Right lung (tissue), 10 donors: Measurements from ENCODE around the gene EID2B. TPM values are rescaled to one million over a fixed set of nuclear protein-coding genes. Genes with fewer than 3 reads are reported as not detected.

Experiments
- DNase-seq, 2 donors: peaks; one replicate each; pipeline ENCODE4 v3.0.0-alpha.2; 2013
- long read RNA-seq, 8 donors: transcript quantifications; one replicate each; lab custom pipeline, GENCODE V29; 2026
- polyA plus RNA-seq, 5 donors: library from polyadenylated mRNA; unstranded; fragments of 120-200 nt; gene quantifications; one replicate each; pipeline versions ENCODE4 v1.2.1 to v1.2.3, GENCODE V29; 2013; ENCODE audit warnings: inconsistent platforms in 1 of 5, low replicate concordance in 1 of 5; ENCODE audit not compliant: insufficient read length in 5 of 5, insufficient read depth in 1 of 5

The EID2B gene, protein sequence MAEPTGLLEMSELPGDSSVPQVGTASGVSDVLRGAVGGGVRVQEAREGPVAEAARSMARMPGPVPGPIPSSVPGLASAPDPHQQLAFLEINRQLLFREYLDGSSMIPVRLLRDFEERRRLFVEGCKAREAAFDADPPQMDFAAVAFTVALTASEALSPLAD
- 1 to 10 TPM; 4.1 to 5.4 (median 4.6) TPM for polyA plus RNA-seq
- long read RNA-seq, donor 1, partial matches to known transcripts = 0 of 4 reads
- long read RNA-seq, donor 1, other reads (novel, unspliced or antisense) = 0 of 4 reads
- long read RNA-seq, donor 2, partial matches to known transcripts = 0 of 3 reads
- long read RNA-seq, donor 2, other reads (novel, unspliced or antisense) = 0 of 3 reads
- long read RNA-seq, donor 3, transcript EID2B-201 (1 exons, 1,865 nt) = major isoform, 12 of 12 reads
- long read RNA-seq, donor 3, partial matches to known transcripts = 0 of 12 reads
- long read RNA-seq, donor 3, other reads (novel, unspliced or antisense) = 0 of 12 reads
- long read RNA-seq, donor 4, partial matches to known transcripts = 0 of 3 reads
- long read RNA-seq, donor 4, other reads (novel, unspliced or antisense) = 0 of 3 reads
- long read RNA-seq, donor 5, transcript EID2B-201 (1 exons, 1,865 nt) = major isoform, 6 of 6 reads
- long read RNA-seq, donor 5, partial matches to known transcripts = 0 of 6 reads
- long read RNA-seq, donor 5, other reads (novel, unspliced or antisense) = 0 of 6 reads
- long read RNA-seq, donor 6, transcript EID2B-201 (1 exons, 1,865 nt) = major isoform, 8 of 8 reads
- long read RNA-seq, donor 6, partial matches to known transcripts = 0 of 8 reads
- long read RNA-seq, donor 6, other reads (novel, unspliced or antisense) = 0 of 8 reads
- long read RNA-seq, donor 7, transcript EID2B-201 (1 exons, 1,865 nt) = major isoform, 5 of 5 reads
- long read RNA-seq, donor 7, partial matches to known transcripts = 0 of 5 reads
- long read RNA-seq, donor 7, other reads (novel, unspliced or antisense) = 0 of 5 reads
- long read RNA-seq, donor 8, partial matches to known transcripts = 0 of 4 reads
- long read RNA-seq, donor 8, other reads (novel, unspliced or antisense) = 0 of 4 reads

DNA sequence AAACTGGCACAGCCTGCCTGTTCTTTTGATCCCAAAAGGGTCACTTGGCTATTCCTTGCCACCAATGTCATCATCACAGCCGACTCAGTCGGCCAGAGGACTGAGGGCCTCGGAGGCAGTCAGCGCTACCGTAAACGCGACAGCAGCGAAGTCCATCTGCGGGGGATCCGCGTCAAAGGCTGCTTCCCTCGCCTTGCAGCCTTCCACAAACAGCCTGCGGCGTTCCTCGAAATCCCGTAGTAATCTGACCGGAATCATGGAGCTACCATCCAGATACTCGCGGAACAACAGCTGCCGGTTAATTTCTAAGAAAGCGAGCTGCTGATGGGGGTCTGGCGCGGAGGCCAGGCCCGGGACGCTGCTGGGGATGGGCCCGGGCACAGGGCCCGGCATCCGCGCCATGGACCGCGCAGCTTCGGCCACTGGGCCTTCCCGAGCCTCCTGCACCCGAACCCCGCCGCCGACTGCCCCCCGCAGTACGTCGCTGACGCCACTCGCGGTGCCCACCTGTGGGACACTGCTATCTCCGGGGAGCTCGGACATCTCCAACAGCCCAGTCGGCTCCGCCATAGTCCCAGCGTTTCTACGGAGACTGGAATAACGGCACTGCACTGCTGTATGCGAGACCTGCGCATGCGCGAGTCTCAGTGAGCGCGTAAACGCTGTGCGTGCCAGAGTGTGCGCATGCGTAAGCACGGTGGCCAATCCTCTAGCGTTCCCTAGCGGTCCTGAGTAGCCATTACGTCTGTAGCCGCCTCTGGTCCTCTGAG lies at the start of gene EID2B:
Gene EID2B, minus strand, starts transcription at position 620 of the 770 bp plus-strand sequence. Its CDS starts 50 bp downstream, at position 570.
- peak; percentile 97 to 98 for DNase-seq

DNA sequence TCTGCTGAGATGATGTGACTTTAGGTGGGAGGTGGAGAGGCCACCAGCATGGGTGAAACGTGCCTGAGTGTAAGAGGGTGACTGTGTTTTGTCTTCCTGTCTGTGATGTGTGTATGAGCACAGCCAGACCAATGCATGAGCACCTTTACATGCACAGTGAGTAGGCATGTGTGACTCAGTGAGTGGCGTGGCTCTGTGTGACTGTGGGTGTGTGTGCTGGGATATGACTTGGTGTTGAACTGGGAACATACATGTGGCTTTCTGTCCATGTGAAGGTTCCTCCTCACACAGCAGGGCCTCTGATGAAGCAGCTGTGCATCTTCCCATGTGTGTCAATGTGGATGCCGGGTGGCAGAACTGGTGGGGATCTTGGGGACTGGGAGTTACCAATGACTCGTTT lies 49.8 kb upstream of the EID2B start:
- no peak for DNase-seq

DNA sequence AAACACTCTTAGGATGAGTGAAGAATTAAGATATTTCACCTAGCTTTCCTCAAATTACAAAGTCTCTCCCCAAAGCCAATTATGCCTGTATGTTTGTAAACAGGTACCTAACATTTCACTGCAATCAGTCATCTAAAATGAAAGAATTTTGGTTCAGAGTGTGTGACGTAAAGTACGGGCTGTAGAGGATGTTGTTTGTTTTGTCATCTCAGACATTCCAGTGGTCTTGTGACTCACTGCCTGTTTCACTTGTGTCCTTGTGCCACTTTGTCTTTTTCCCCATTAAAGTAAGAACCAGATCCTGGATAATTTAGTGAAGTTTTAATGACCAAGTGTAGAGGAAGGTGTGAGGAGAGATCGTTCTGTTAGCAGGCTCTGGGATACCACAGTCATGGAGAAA lies 36.0 kb upstream of the EID2B start:
- no peak for DNase-seq

DNA sequence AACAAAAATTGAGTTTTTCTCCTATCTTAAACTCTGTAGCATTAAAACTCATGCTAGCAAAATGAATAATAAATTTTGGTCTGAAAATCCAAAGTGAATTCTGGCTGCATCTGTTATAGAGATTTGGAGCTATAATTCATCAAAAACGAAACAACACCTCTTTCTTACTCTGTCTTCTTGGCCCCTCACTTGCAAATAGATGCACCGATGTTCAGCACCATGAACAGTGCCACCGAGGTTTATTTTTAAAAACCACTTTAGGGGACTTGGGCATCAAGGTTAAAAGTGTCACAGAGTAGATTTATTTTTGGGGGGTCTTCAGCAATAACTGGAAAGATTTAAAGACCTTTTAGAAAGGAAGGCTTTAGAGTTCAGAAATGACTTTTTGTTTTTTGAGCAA lies 33.4 kb upstream of the EID2B start:
- DNase-seq = no peak

- DNase-seq = no peak
Measured at GRCh38 chr19:39563408-39563807, 30.8 kb upstream of the EID2B start.

GRCh38 chr19:39558624-39559117 lies 26.0 kb upstream of the EID2B start:
- DNase-seq = no peak

GRCh38 chr19:39557811-39558623 lies 25.4 kb upstream of the EID2B start:
- no peak for DNase-seq

DNA sequence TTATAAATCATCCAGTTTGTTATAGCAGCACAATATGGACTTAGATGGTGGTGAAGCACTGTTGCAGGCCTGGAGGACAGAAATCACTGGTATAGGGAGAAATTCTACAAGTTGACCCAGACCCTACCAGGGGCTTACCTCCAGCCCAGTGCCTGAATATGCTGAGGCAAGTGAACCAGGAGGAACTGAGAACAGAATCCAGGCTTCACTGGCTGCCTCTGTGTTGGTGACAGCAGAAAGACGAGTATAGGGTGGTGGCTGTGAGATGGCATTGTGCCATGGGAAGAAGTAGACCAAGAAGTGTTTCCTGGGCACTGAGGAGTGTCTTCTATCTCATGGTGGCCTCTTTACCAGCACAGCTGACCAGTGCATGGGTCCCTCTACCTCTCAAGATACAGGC lies 23.2 kb upstream of the EID2B start:
- DNase-seq = no peak

DNA sequence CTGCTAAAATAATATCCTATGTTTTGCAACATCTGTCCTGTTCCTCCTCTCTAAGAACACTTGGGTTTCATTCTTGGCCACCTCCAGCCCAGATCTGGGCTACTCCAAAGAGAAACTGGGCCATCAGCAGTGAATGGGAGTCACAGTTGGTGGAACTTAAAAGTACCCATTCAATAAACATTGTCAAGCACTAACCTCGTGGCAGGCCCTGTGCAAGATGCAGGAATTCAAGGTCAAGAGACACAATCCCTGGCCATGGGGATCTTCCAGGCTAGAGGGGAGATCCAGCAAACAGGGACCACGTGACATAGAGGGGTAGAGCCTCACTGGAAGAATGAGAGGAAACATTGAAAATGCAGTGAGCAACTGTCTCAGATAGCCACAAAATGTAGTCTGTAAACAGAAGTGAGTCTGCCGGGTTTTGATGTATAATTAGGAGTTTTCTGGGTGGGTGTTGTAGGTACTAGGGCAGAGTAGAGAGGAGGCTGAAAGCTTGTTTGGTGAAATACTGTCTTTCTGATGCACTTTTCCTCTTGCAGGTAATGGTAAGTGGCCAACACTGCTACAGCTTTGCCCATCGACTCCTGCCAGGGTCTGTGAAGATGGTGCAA lies 22.2 kb upstream of the EID2B start:
- DNase-seq = no peak

- DNase-seq = no peak
Measured at GRCh38 chr19:39553082-39553652, 20.5 kb upstream of the EID2B start.

- no peak for DNase-seq
Measured at GRCh38 chr19:39550197-39550596, 17.5 kb upstream of the EID2B start.

DNA sequence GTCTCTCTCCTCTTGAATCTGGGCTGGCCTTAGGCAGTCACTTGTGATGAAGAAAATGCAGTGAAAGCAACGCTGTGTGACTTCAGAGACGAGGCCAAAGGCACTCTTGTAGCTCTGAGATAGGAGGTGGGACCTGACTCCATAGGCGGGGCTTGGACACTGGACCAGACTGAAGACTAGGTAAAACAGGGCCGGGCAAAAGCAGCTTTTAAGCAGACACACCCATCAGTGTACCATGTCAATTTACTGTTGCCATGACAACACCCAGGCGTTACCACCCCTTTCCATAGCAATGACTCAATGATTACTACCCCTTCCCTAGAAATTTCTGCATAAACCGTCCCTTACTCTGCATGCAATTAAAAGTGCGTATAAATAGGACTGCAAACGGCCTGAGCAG lies 13.9 kb upstream of the EID2B start:
- no peak for DNase-seq

GRCh38 chr19:39544911-39545310 lies 12.3 kb upstream of the EID2B start:
- no peak for DNase-seq

DNA sequence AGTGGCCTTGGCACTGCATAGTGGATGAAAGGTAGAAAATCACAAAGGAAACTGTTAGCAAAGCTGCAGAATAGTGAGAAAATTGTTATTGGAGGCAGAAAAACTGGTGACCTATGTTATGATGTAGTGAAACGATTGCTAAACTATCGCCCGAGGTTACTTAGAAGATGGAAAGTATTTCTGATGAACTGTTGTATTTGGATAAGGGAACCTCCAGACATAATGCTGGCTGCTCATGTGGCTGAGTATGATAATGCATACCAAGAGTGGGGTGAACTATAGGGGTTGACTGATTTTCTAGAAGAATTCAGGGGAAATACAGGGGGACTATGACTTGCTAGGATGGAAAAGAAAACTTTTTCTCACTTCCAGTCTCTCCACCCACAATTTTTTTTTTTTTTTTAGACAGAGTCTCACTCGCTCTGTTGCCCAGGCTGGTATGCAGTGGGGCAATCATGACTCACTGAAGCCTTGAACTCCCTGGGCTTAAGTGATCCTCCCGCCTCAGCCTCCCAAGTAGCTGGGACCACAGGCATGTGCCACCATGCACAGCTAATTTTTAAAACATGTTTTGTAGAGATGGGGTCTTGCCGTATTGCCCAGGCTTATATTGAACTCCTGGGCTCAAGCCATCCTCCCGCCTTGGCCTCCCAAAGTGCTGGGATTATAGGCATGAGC lies 11.7 kb upstream of the EID2B start:
- DNase-seq = no peak

DNA sequence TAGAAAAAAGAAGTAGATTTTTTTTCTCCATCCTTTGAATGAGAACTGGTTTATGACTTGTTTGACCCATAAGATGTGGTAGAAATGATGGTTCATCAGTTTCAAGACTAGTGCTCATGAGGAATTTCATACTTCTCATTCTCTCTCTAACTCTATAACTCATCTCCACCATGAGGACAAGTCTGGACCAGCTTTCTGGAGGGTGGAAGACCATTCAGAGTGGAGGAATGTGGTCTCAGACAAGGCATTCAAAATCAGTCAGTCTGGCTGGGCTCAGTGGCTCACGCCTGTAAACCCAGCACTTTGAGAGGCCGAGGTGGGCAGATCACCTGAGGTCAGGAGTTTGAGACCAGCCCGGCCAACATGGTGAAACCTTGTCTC lies 10.8 kb upstream of the EID2B start:
- DNase-seq = no peak

DNA sequence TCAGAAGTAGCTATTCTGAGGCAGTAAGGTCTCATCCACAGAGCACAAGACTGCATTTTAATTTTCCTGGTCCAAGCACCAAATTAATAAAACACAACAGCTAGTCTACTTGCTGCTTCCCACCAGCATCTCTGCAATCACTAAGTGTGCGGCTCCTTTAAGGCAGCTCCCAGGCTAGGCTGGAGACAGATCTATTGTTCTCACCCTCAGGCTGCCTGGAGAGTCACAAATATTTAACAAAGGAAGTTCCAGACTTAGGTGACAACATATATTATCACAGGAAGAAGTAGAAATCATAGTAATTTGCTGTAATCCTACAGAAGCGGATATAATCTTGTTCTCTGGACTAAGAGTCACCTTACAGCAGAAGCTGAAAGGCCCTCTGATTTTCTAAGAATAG lies 9.6 kb upstream of the EID2B start:
- DNase-seq = no peak

GRCh38 chr19:39540333-39540673 lies 7.7 kb upstream of the EID2B start:
- no peak for DNase-seq

- peak; percentile 95 to 96 for DNase-seq
Measured at GRCh38 chr19:39539518-39540332, 7.1 kb upstream of the EID2B start, which contains the start of gene EID2. TSS of gene EID2 (minus strand) at chr19:39540161. CDS start at chr19:39540079, 82 bp downstream.
